H9 (cell line): Measurements from ENCODE around the gene GSTT2. TPM values are rescaled to one million over a fixed set of nuclear protein-coding genes. Genes with fewer than 3 reads are reported as not detected.
A peak's percentile ranks its signal among the peaks of the same experiment; 100 is the strongest.

Experiments
- DNase-seq: peaks from one replicate; pipeline ENCODE4 v3.0.0-alpha.2; 2017
- H2AFZ ChIP-seq: one replicate; pipeline ENCODE4 v1.6.1; 2013; ENCODE audit warnings: mild to moderate bottlenecking, low read length, control low read depth, moderate library complexity
- H2AK5ac ChIP-seq: 2 replicates; pipeline ENCODE4 v1.6.1; 2013; ENCODE audit warnings: low read length, control low read depth, mixed read lengths; ENCODE audit not compliant: insufficient read length
- H2BK120ac ChIP-seq: one replicate; pipeline ENCODE4 v1.6.1; 2013; ENCODE audit warnings: low read depth, mild to moderate bottlenecking, low read length, control low read depth, inconsistent platforms; ENCODE audit not compliant: poor library complexity, severe bottlenecking
- H2BK12ac ChIP-seq: 2 replicates; pipeline ENCODE4 v1.6.1; 2013; ENCODE audit warnings: low read length, control low read depth, mixed read lengths, low read depth; ENCODE audit not compliant: insufficient read length
- H2BK15ac ChIP-seq: 2 replicates; pipeline ENCODE4 v1.6.1; 2013; ENCODE audit warnings: low read depth, low read length, control low read depth
- H2BK20ac ChIP-seq: one replicate; pipeline ENCODE4 v1.6.1; 2013; ENCODE audit warnings: low read depth, mild to moderate bottlenecking, low read length, control low read depth, inconsistent platforms; ENCODE audit not compliant: poor library complexity, severe bottlenecking
- H2BK5ac ChIP-seq: 2 replicates; pipeline ENCODE4 v1.6.1; 2013; ENCODE audit warnings: low read length, control low read depth, mixed read lengths; ENCODE audit not compliant: insufficient read length
- H3K14ac ChIP-seq: 2 replicates; pipeline ENCODE4 v1.6.1; 2013; ENCODE audit warnings: low read length, control low read depth; ENCODE audit not compliant: insufficient read depth
- H3K18ac ChIP-seq: 2 replicates; pipeline ENCODE4 v1.6.1; 2013; ENCODE audit warnings: low read depth, mild to moderate bottlenecking, mixed read lengths, low read length, control low read depth; ENCODE audit not compliant: insufficient read length
- H3K23ac ChIP-seq: 2 replicates; pipeline ENCODE4 v1.6.1; 2013; ENCODE audit warnings: low read length, control low read depth, mixed read lengths, low read depth; ENCODE audit not compliant: insufficient read length
- H3K23me2 ChIP-seq: 2 replicates; pipeline ENCODE4 v1.6.1; 2013; ENCODE audit warnings: low read depth, mild to moderate bottlenecking, mixed read lengths, low read length, control low read depth; ENCODE audit not compliant: insufficient read length, poor library complexity, severe bottlenecking
- H3K27ac ChIP-seq: 2 replicates; pipeline ENCODE4 v1.5.1; 2013; ENCODE audit warnings: low read length, control low read depth, mixed read lengths, low read depth; ENCODE audit not compliant: insufficient read length
- H3K27me3 ChIP-seq: 2 replicates; pipeline ENCODE4 v1.6.1; 2013; ENCODE audit warnings: low read length, control low read depth, inconsistent platforms; ENCODE audit not compliant: insufficient read depth
- H3K4ac ChIP-seq: 2 replicates; pipeline ENCODE4 v1.6.1; 2013; ENCODE audit warnings: low read depth, mild to moderate bottlenecking, control low read depth, inconsistent platforms, low read length, moderate library complexity
- H3K4me1 ChIP-seq: 2 replicates; pipeline ENCODE4 v1.6.1; 2013; ENCODE audit warnings: low read length, control low read depth, inconsistent platforms; ENCODE audit not compliant: insufficient read depth
- H3K4me2 ChIP-seq: 2 replicates; pipeline ENCODE4 v1.6.1; 2013; ENCODE audit warnings: low read length, control low read depth, mixed read lengths; ENCODE audit not compliant: insufficient read length, insufficient read depth
- H3K56ac ChIP-seq: 2 replicates; pipeline ENCODE4 v1.6.1; 2013; ENCODE audit warnings: low read depth, mild to moderate bottlenecking, mixed read lengths, low read length, control low read depth; ENCODE audit not compliant: insufficient read length
- H3K79me1 ChIP-seq: 2 replicates; pipeline ENCODE4 v1.6.1; 2013; ENCODE audit warnings: low read depth, mild to moderate bottlenecking, moderate library complexity, low read length, control low read depth, inconsistent platforms; ENCODE audit not compliant: insufficient read depth, poor library complexity, severe bottlenecking
- H3K79me2 ChIP-seq: 2 replicates; pipeline ENCODE4 v1.6.1; 2013; ENCODE audit warnings: low read length, control low read depth, inconsistent platforms; ENCODE audit not compliant: insufficient read depth
- H3K9ac ChIP-seq: 2 replicates; pipeline ENCODE4 v1.6.1; 2013; ENCODE audit warnings: low read length, control low read depth, mixed read lengths; ENCODE audit not compliant: insufficient read length; ENCODE audit errors: extremely low read depth
- H3K9me3 ChIP-seq: one replicate; pipeline ENCODE4 v1.6.1; 2013; ENCODE audit warnings: low read depth, low read length, inconsistent platforms; ENCODE audit not compliant: control insufficient read depth
- H3T11ph ChIP-seq: one replicate; pipeline ENCODE4 v1.6.1; 2013; ENCODE audit warnings: mild to moderate bottlenecking, low read length, control low read depth, inconsistent platforms
- H4K20me1 ChIP-seq: one replicate; pipeline ENCODE4 v1.6.1; 2013; ENCODE audit not compliant: control insufficient read depth, insufficient read length, insufficient read depth
- H4K5ac ChIP-seq: 2 replicates; pipeline ENCODE4 v1.6.1; 2013; ENCODE audit warnings: low read depth, mild to moderate bottlenecking, mixed read lengths, low read length, control low read depth; ENCODE audit not compliant: insufficient read length
- H4K8ac ChIP-seq: replicated peaks from 2 replicates; pipeline ENCODE4 v1.6.1; 2013; ENCODE audit warnings: low read length, control low read depth, mixed read lengths, low read depth; ENCODE audit not compliant: insufficient read length
- H4K91ac ChIP-seq: 2 replicates; pipeline ENCODE4 v1.6.1; 2013; ENCODE audit warnings: low read depth, mild to moderate bottlenecking, moderate library complexity, mixed read lengths, low read length, control low read depth; ENCODE audit not compliant: insufficient read length
- H3K27ac Mint-ChIP-seq, 3 experiments: 2 replicates in 2 of 3; 3 replicates in 1 of 3; pipeline ENCODE4 v1.8.0; 2020 to 2021; ENCODE audit warnings: mixed read lengths in 3 of 3, mild to moderate bottlenecking in 1 of 3, moderate library complexity in 1 of 3
- H3K27me3 Mint-ChIP-seq: 2 replicates; pipeline ENCODE4 v1.8.0; 2021; ENCODE audit warnings: low read depth, mild to moderate bottlenecking, moderate library complexity, mixed read lengths
- H3K36me3 Mint-ChIP-seq, 3 experiments: 2 replicates in 2 of 3; 3 replicates in 1 of 3; pipeline ENCODE4 v1.8.0; 2020 to 2021; ENCODE audit warnings: low read depth in 3 of 3, mixed read lengths in 3 of 3; ENCODE audit not compliant: insufficient read depth in 1 of 3
- H3K4me1 Mint-ChIP-seq, 2 experiments: 2 replicates each; pipeline ENCODE4 v1.8.0; 2020; ENCODE audit warnings: mixed read lengths in 2 of 2
- H3K4me3 Mint-ChIP-seq, 2 experiments: 2 replicates in 1 of 2; 3 replicates in 1 of 2; pipeline ENCODE4 v1.8.0; 2020 to 2021; ENCODE audit warnings: mild to moderate bottlenecking in 2 of 2, mixed read lengths in 2 of 2, moderate library complexity in 1 of 2
- H3K9me3 Mint-ChIP-seq, 2 experiments: 2 replicates in 1 of 2; 3 replicates in 1 of 2; pipeline ENCODE4 v1.8.0; 2020; ENCODE audit warnings: mild to moderate bottlenecking in 2 of 2, mixed read lengths in 2 of 2, moderate library complexity in 1 of 2
- WGBS: extraction: QIAGEN DNeasy Blood & Tissue Kit; methylation state at CpG from one replicate; pipeline ENCODE4 v1.1.7; 2013; ENCODE audit warnings: missing lambda C conversion rate, low lambda C conversion rate, mixed read lengths; ENCODE audit not compliant: insufficient read length; ENCODE audit errors: extremely low coverage; 5-methylcytosine and 5-hydroxymethylcytosine counted together
- total RNA-seq: library from RNA; stranded (reverse); gene quantifications from 2 replicates; pipeline ENCODE4 v1.2.1, GENCODE V29; 2021
- TF ChIP-seq, protein P1 (sequence below): fragments of 200-600 bp; sonication (generic); conservative IDR thresholded peaks from 3 replicates; pipeline ENCODE4 v1.8.0; 2021; ENCODE audit warnings: antibody characterized with exemption, mild to moderate bottlenecking

The GSTT2 gene
- total RNA-seq, 1 experiment from 2014 or later = 0.22 TPM

- DNase-seq = no peak
- H2BK20ac ChIP-seq = no peak overlapping the region
- no peak overlapping the region for H2BK5ac ChIP-seq
These were observed 45.5 kb downstream of the GSTT2 start for GRCh38 chr22:24025475-24025874.

More at GRCh38 chr22:24025475-24025874, 45.5 kb downstream of the GSTT2 start:
- Histone ChIP-seq H2AK5ac (no peak overlapping the region), H3K23me2 (no peaks in the 10 kb centered on the region), H2BK12ac (no peak overlapping the region), H3K27ac (no peak overlapping the region), H3K23ac (no peak overlapping the region), H4K5ac (no peak overlapping the region), H3K4me2 (no peak overlapping the region), H2BK15ac (no peak overlapping the region), H3K18ac (no peak overlapping the region), H3K14ac (no peak overlapping the region), H3K56ac (no peak overlapping the region), H4K8ac (no peak overlapping the region), H3K4ac (no peak overlapping the region), H4K20me1 (no peaks in the 10 kb centered on the region), H3K4me1 (no peaks in the 10 kb centered on the region), H3K9ac (no peak overlapping the region), H3K27me3 (no peaks in the 10 kb centered on the region), H3K9me3 (no peaks in the 10 kb centered on the region), H4K91ac (no peak overlapping the region), H2BK120ac (no peak overlapping the region), H3T11ph (no peak overlapping the region), H3K79me2 (peaks cover 5% of the 10 kb centered on the region; the same call in 1 of the 2 replicates), H3K79me1 (no peaks in the 10 kb centered on the region), H2AFZ (no peak overlapping the region)
- H3K27ac Mint-ChIP-seq = peak overlapping the region in 2 of 3 experiments; percentile 30 to 68; a peak in 1 of 7 replicates
- TF ChIP-seq, protein P1, sequence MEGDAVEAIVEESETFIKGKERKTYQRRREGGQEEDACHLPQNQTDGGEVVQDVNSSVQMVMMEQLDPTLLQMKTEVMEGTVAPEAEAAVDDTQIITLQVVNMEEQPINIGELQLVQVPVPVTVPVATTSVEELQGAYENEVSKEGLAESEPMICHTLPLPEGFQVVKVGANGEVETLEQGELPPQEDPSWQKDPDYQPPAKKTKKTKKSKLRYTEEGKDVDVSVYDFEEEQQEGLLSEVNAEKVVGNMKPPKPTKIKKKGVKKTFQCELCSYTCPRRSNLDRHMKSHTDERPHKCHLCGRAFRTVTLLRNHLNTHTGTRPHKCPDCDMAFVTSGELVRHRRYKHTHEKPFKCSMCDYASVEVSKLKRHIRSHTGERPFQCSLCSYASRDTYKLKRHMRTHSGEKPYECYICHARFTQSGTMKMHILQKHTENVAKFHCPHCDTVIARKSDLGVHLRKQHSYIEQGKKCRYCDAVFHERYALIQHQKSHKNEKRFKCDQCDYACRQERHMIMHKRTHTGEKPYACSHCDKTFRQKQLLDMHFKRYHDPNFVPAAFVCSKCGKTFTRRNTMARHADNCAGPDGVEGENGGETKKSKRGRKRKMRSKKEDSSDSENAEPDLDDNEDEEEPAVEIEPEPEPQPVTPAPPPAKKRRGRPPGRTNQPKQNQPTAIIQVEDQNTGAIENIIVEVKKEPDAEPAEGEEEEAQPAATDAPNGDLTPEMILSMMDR = no peak
- peaks cover 0 to 3% of the 10 kb centered on the region in 2 experiments; a peak in 3 of 5 replicates for H3K9me3 Mint-ChIP-seq
- no CpG with 5 or more reads among the region's 6 CpGs for WGBS
- H3K4me3 Mint-ChIP-seq = no peak overlapping the region
- peaks cover 0 to 5% (median 0%) of the 10 kb centered on the region in 3 experiments; a peak in 2 of 7 replicates for H3K36me3 Mint-ChIP-seq
- H3K27me3 Mint-ChIP-seq = no peaks in the 10 kb centered on the region
- H3K4me1 Mint-ChIP-seq = peaks cover 3 to 12% of the 10 kb centered on the region in 2 experiments; a peak in 3 of 4 replicates
